Thyroid gland (tissue), 4 donors: ENCODE results near the gene FRYL. TPM values are rescaled to one million over a fixed set of nuclear protein-coding genes. Genes with fewer than 3 reads are reported as not detected.
"Not testable (repeated sequence)": the region's sequence is repeated elsewhere in the genome, so short reads cannot be mapped to it uniquely, and the experiment has no call there.

ENCODE experiments used
- DNase-seq, 2 donors: peaks; one replicate each; pipeline ENCODE4 v3.0.0-alpha.2; 2019
- H3K27ac ChIP-seq, 3 donors: fragments of 200-600 bp; sonication (generic); 1 replicate in 2 of 3; 2 replicates in 1 of 3; pipeline ENCODE4 v1.5.1; 2016 to 2019; ENCODE audit warnings: mild to moderate bottlenecking in 1 of 3, moderate library complexity in 1 of 3
- H3K27me3 ChIP-seq: fragments of 200-600 bp; sonication (generic); one replicate; pipeline ENCODE4 v1.5.1; 2019
- H3K36me3 ChIP-seq, 2 donors: fragments of 200-600 bp; sonication (generic); one replicate each; pipeline ENCODE4 v1.5.1; 2016 to 2019
- H3K4me1 ChIP-seq, 2 donors: fragments of 200-600 bp; sonication (generic); one replicate each; pipeline ENCODE4 v1.5.1; 2017 to 2019
- H3K4me3 ChIP-seq, 3 donors: fragments of 200-600 bp; sonication (generic); replicated peaks in 1 of 3; 1 replicate in 2 of 3; 2 replicates in 1 of 3; pipeline ENCODE4 v1.5.1; 2016; ENCODE audit warnings: mild to moderate bottlenecking in 1 of 3
- H3K9me3 ChIP-seq: fragments of 200-600 bp; sonication (generic); one replicate; pipeline ENCODE4 v1.5.1; 2017
- POLR2A ChIP-seq, 2 donors: fragments of 450-650 bp; IDR thresholded peaks; one replicate each; pipeline ENCODE4 v1.6.1; 2017; ENCODE audit warnings: antibody characterized with exemption in 2 of 2, mild to moderate bottlenecking in 2 of 2, moderate library complexity in 1 of 2
- WGBS, 2 donors: methylation state at CpG; one replicate each; pipeline ENCODE4 v1.1.5; 2017; 5-methylcytosine and 5-hydroxymethylcytosine counted together
- intact Hi-C: fragments of 100-400 bp; cut with DNase I; formaldehyde crosslinking; loops from one replicate; pipeline ENCODE4 v1.15.1; 2023
- total RNA-seq, 4 donors: library from RNA; depleted of rRNA; stranded (reverse); fragments of >200 nt; gene quantifications; one replicate each; pipeline ENCODE4 v1.2.3, GENCODE V29; 2016
- TF ChIP-seq, protein P1 (sequence below), 6 experiments: fragments of 200-600 bp in 3 of 6; fragments of 450-650 bp in 3 of 6; sonication (generic) in 3 of 6; IDR thresholded peaks; one replicate each; pipeline ENCODE4 v1.5.1; 2016 to 2019; ENCODE audit warnings: antibody characterized with exemption in 6 of 6, mild to moderate bottlenecking in 2 of 6, inconsistent platforms in 1 of 6, moderate library complexity in 1 of 6

The FRYL gene
- total RNA-seq, 4 donors from 2014 or later = 48.7 to 90.4 (median 67.8) TPM

- no peaks in the 10 kb centered on the region for H3K4me1 ChIP-seq
- no peaks in the 10 kb centered on the region for H3K27me3 ChIP-seq
- no peaks in the 10 kb centered on the region for H3K36me3 ChIP-seq
- H3K27ac ChIP-seq = no peak overlapping the region
- intact Hi-C loops = no loop called here
- no peak for DNase-seq
- TF ChIP-seq POLR2A (IDR thresholded peaks at IDR 0.05) = no peak
- TF ChIP-seq, protein P1, sequence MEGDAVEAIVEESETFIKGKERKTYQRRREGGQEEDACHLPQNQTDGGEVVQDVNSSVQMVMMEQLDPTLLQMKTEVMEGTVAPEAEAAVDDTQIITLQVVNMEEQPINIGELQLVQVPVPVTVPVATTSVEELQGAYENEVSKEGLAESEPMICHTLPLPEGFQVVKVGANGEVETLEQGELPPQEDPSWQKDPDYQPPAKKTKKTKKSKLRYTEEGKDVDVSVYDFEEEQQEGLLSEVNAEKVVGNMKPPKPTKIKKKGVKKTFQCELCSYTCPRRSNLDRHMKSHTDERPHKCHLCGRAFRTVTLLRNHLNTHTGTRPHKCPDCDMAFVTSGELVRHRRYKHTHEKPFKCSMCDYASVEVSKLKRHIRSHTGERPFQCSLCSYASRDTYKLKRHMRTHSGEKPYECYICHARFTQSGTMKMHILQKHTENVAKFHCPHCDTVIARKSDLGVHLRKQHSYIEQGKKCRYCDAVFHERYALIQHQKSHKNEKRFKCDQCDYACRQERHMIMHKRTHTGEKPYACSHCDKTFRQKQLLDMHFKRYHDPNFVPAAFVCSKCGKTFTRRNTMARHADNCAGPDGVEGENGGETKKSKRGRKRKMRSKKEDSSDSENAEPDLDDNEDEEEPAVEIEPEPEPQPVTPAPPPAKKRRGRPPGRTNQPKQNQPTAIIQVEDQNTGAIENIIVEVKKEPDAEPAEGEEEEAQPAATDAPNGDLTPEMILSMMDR (IDR thresholded peaks at IDR 0.05) = no peak
- H3K9me3 ChIP-seq = no peaks in the 10 kb centered on the region
- H3K4me3 ChIP-seq = no peak overlapping the region
- WGBS, 2 donors = 74 to 81% methylated on average over 1 of the region's 1 CpG
These were observed 33.9 kb upstream of the FRYL start for GRCh38 chr4:48813964-48814363.

GRCh38 chr4:48812866-48813265 lies 32.8 kb upstream of the FRYL start:
- Histone ChIP-seq H3K36me3 (no peaks in the 10 kb centered on the region), H3K9me3 (no peaks in the 10 kb centered on the region), H3K4me3 (no peak overlapping the region), H3K27me3 (no peaks in the 10 kb centered on the region), H3K4me1 (no peaks in the 10 kb centered on the region), H3K27ac (no peak overlapping the region)
- WGBS, 2 donors = 77 to 80% methylated on average over 6 of the region's 6 CpGs
- no peak for DNase-seq
- intact Hi-C loops = no loop called here
- TF ChIP-seq, protein P1 (IDR thresholded peaks at IDR 0.05) = no peak
- no peak for TF ChIP-seq POLR2A (IDR thresholded peaks at IDR 0.05)

DNA sequence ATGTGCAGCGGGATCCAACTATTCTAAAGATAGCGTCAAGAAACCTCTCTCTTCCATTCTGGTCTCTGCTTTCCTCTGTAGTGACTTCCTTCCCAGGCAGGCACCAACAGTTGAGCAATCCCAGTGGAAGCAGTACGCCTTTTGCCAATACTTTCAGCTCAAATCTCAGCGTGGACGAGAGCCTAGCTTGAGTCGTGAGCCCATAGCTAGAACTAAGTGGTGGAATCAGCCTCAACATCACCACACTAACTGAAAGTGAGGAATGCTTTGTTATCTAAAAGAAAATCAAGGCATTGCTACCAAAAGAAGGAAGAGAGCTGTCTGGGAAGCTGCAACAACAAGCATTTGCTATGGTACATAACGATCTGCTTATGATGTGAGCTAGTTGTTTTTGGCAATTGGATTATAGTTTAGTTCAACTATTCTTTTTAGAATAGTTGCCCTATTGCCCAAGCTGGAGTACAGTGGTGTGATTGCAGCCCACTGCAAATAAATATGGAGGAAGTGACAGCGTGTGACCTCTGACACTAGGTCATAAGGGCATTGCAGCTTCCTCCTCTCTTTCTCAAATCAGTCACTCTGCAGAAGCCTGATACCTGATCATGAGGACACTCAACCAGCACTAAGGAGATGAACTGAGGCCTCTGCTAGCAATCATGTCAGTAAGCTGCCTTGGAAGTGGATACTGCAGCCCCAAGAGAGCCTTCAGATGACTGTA lies 24.7 kb upstream of the FRYL start:
- intact Hi-C loops = no loop called here
- WGBS, 2 donors = 67 to 81% methylated on average over 8 of the region's 8 CpGs

DNA sequence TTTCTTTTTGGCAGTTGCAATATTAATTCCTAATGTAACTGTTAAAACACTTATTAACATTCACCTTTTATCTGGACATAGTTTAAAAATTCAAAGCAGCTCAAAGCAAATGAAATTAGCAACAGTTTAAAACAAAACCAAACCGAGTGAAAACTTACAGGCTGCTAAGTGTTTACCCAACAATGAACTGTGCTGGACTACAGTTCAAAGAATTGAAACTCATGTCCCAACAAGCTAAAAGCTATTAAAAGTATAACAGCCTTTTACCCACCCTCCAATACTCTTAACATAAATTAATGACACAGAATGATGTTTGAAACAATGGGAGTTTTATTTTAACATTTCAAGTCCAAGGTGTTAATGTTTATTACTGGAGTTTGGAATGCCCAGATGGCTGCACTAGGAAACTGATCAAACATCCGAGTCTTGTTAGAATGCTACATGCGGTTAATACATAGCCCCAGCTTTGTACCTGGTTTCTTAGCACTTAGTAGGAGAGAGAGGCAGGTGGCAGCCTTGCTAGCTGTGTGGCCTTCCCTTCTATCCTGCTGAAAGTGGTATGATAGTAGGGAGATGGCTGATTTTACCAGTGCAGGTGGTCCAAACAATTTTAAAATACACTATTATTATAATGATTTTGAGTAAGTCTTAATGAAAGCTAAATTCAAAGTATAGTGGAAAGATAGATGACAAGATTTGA lies 21.1 kb upstream of the FRYL start:
- DNase-seq = no peak
- 62 to 69% methylated on average over 3 of the region's 3 CpGs for WGBS, 2 donors
- intact Hi-C loops = no loop called here
- H3K4me3 ChIP-seq = no peak overlapping the region
- H3K4me1 ChIP-seq = peaks cover 0 to 8% of the 10 kb centered on the region in 2 donors
- no peaks in the 10 kb centered on the region for H3K36me3 ChIP-seq
- no peaks in the 10 kb centered on the region for H3K27me3 ChIP-seq
- TF ChIP-seq, protein P1 (IDR thresholded peaks at IDR 0.05) = no peak
- no peak for TF ChIP-seq POLR2A (IDR thresholded peaks at IDR 0.05)
- H3K9me3 ChIP-seq = no peaks in the 10 kb centered on the region
- H3K27ac ChIP-seq = no peak overlapping the region

More for the DNA sequence above, 24.7 kb upstream of the FRYL start:
- no peak for TF ChIP-seq POLR2A (IDR thresholded peaks at IDR 0.05)
- TF ChIP-seq, protein P1 (IDR thresholded peaks at IDR 0.05) = no peak
- no peak for DNase-seq
- Histone ChIP-seq H3K4me3 (no peak overlapping the region), H3K27me3 (no peaks in the 10 kb centered on the region), H3K4me1 (peaks cover 0 to 8% of the 10 kb centered on the region in 2 donors), H3K9me3 (no peaks in the 10 kb centered on the region), H3K36me3 (no peaks in the 10 kb centered on the region), H3K27ac (no peak overlapping the region)

DNA sequence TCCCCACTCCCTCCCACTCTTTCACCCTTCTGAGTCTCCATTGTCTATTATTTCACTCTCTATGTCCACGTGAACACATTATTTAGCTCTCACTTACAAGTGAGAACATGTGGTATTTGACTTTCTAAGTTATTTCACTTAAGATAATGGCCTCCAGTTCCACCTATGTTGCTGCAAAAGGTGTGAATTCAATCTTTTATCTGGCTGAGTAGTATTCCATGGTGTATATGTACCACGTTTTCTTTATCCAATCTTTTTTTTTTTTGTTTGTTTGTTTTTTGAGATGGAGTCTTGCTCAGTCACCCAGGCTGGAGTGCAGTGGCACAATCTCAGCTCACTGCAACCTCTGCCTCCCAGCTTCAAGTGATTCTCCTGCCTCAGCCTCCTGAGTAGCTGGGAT lies 20.1 kb upstream of the FRYL start:
- H3K4me1 ChIP-seq = not testable (repeated sequence)

More for the DNA sequence above, 20.1 kb upstream of the FRYL start:
- intact Hi-C loops, H3K4me3 ChIP-seq, DNase-seq, H3K27me3 ChIP-seq, H3K9me3 ChIP-seq, H3K36me3 ChIP-seq, H3K27ac ChIP-seq: not testable (repeated sequence)
- 89 to 90% methylated on average over 2 of the region's 2 CpGs for WGBS, 2 donors
